ENCODE measurements around the gene SPPL2B. TPM values are rescaled to one million over a fixed set of nuclear protein-coding genes. Genes with fewer than 3 reads are reported as not detected.

The SPPL2B gene
- total RNA-seq, 2 experiments from 2014 or later = 106 to 111 TPM

DNA sequence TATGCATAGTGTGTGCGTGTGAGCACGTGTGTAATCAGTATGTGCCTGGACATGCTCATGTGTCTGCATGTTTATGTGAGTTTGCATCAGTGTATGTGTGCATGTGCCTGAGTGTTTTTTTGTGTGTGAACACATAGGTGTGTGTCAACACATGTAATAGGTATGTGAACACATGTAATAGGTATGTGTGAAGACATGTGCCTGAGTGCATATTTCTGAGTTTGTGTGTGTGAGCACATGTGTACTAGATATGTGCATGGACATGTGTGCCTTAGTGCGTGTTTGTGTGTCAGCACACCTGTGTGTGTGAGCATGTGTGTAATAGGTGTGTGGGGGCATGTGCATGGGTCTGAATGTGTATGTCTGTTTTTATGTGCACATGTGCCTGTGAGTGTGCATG, 7.4 kb downstream of the SPPL2B start:
- Mint-ChIP-seq H3K9me3 (no peaks in the 10 kb centered on the region), H3K4me3 (peak overlapping the region; percentile 23), H3K27ac (peak overlapping the region; percentile 74), H3K27me3 (no peaks in the 10 kb centered on the region), H3K36me3 (ENCODE audit: low read depth) (peaks cover 16% of the 10 kb centered on the region), H3K4me1 (ENCODE audit: low read depth) (peaks cover 30% of the 10 kb centered on the region)
- Histone ChIP-seq H3K4me1 (ENCODE audit: insufficient read depth, low read length) (peaks cover 32% of the 10 kb centered on the region), H3K27me3 (ENCODE audit: control insufficient read depth in 1 of 2, insufficient read depth in 2 of 2, low read length in 2 of 2) (no peaks in the 10 kb centered on the region), H3K27ac (ENCODE audit: low read depth in 1 of 2, low read length in 2 of 2) (no peak overlapping the region), H3K36me3 (ENCODE audit: insufficient read depth, low read length) (peaks cover 11% of the 10 kb centered on the region), H3K4me3 (ENCODE audit: low read length) (no peak overlapping the region), H3K9me3 (ENCODE audit: control insufficient read depth in 1 of 2, insufficient read depth in 1 of 2, low read length in 2 of 2) (peaks cover 0 to 6% of the 10 kb centered on the region in 2 experiments)
- POLR2A ChIA-PET = no interaction called here
- no peak for ATAC-seq (ENCODE audit: poor library complexity)
- TF ChIP-seq, protein P1, sequence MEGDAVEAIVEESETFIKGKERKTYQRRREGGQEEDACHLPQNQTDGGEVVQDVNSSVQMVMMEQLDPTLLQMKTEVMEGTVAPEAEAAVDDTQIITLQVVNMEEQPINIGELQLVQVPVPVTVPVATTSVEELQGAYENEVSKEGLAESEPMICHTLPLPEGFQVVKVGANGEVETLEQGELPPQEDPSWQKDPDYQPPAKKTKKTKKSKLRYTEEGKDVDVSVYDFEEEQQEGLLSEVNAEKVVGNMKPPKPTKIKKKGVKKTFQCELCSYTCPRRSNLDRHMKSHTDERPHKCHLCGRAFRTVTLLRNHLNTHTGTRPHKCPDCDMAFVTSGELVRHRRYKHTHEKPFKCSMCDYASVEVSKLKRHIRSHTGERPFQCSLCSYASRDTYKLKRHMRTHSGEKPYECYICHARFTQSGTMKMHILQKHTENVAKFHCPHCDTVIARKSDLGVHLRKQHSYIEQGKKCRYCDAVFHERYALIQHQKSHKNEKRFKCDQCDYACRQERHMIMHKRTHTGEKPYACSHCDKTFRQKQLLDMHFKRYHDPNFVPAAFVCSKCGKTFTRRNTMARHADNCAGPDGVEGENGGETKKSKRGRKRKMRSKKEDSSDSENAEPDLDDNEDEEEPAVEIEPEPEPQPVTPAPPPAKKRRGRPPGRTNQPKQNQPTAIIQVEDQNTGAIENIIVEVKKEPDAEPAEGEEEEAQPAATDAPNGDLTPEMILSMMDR (IDR thresholded peaks at IDR 0.05) = no peak
- no peak for DNase-seq
- CTCF ChIA-PET = no interaction called here
- intact Hi-C loops (cut with DNase I, micrococcal nuclease) = no loop called here

- Mint-ChIP-seq H3K4me3 (no peak overlapping the region), H3K36me3 (ENCODE audit: low read depth) (peaks cover 20% of the 10 kb centered on the region), H3K27me3 (no peaks in the 10 kb centered on the region), H3K9me3 (no peaks in the 10 kb centered on the region), H3K4me1 (ENCODE audit: low read depth) (peaks cover 21% of the 10 kb centered on the region), H3K27ac (peak overlapping the region; percentile 74)
- peaks cover 18% of the 10 kb centered on the region for H3K36me3 ChIP-seq (ENCODE audit: insufficient read depth, low read length)
- peaks cover 0 to 6% of the 10 kb centered on the region in 2 experiments for H3K9me3 ChIP-seq (ENCODE audit: control insufficient read depth in 1 of 2, insufficient read depth in 1 of 2, low read length in 2 of 2)
- CTCF ChIA-PET = no interaction called here
- intact Hi-C loops (cut with DNase I, micrococcal nuclease) = no loop called here
- H3K4me1 ChIP-seq (ENCODE audit: insufficient read depth, low read length) = peaks cover 23% of the 10 kb centered on the region
- DNase-seq (no peak), ATAC-seq (ENCODE audit: poor library complexity) (no peak)
- no peak overlapping the region for H3K4me3 ChIP-seq (ENCODE audit: low read length)
- POLR2A ChIA-PET = no interaction called here
- H3K27me3 ChIP-seq (ENCODE audit: control insufficient read depth in 1 of 2, insufficient read depth in 2 of 2, low read length in 2 of 2) = no peaks in the 10 kb centered on the region
- TF ChIP-seq, protein P1 (IDR thresholded peaks at IDR 0.05) = no peak
- no peak overlapping the region for H3K27ac ChIP-seq (ENCODE audit: low read depth in 1 of 2, low read length in 2 of 2)
Measured at GRCh38 chr19:2336528-2337328, 8.2 kb downstream of the SPPL2B start.

DNA sequence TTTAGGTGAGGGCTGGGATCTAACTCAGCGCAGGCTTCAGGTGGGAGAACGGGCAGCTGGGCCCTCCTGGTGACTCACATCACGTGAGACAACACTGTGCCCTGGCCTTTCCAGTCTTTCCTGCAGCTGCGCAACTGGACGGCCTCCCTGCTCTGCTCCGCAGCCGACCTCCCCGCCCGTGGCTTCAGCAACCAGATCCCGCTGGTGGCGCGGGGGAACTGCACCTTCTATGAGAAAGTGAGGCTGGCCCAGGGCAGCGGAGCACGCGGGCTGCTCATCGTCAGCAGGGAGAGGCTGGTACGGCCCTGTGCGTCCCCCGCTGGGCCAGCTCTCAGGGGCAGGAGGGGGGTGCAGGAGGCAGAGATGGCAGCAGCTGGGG, 8.8 kb downstream of the SPPL2B start:
- no peak overlapping the region for H3K4me3 ChIP-seq (ENCODE audit: low read length)
- no peak for DNase-seq
- Mint-ChIP-seq H3K27ac (no peak overlapping the region), H3K9me3 (no peaks in the 10 kb centered on the region), H3K27me3 (no peaks in the 10 kb centered on the region), H3K4me1 (ENCODE audit: low read depth) (peaks cover 15% of the 10 kb centered on the region), H3K36me3 (ENCODE audit: low read depth) (peaks cover 20% of the 10 kb centered on the region), H3K4me3 (no peak overlapping the region)
- no peak overlapping the region for H3K27ac ChIP-seq (ENCODE audit: low read depth in 1 of 2, low read length in 2 of 2)
- ATAC-seq (ENCODE audit: poor library complexity) = no peak
- CTCF ChIA-PET = no interaction called here
- POLR2A ChIA-PET = no interaction called here
- peaks cover 0 to 6% of the 10 kb centered on the region in 2 experiments for H3K9me3 ChIP-seq (ENCODE audit: control insufficient read depth in 1 of 2, insufficient read depth in 1 of 2, low read length in 2 of 2)
- H3K4me1 ChIP-seq (ENCODE audit: insufficient read depth, low read length) = peaks cover 18% of the 10 kb centered on the region
- TF ChIP-seq, protein P1 (IDR thresholded peaks at IDR 0.05) = no peak
- H3K27me3 ChIP-seq (ENCODE audit: control insufficient read depth in 1 of 2, insufficient read depth in 2 of 2, low read length in 2 of 2) = no peaks in the 10 kb centered on the region
- intact Hi-C loops (cut with DNase I, micrococcal nuclease) = no loop called here
- peaks cover 20% of the 10 kb centered on the region for H3K36me3 ChIP-seq (ENCODE audit: insufficient read depth, low read length)
